ENCODE results near the gene KRT82.
A peak's percentile ranks its signal among the peaks of the same experiment; 100 is the strongest.

The KRT82 gene

DNA sequence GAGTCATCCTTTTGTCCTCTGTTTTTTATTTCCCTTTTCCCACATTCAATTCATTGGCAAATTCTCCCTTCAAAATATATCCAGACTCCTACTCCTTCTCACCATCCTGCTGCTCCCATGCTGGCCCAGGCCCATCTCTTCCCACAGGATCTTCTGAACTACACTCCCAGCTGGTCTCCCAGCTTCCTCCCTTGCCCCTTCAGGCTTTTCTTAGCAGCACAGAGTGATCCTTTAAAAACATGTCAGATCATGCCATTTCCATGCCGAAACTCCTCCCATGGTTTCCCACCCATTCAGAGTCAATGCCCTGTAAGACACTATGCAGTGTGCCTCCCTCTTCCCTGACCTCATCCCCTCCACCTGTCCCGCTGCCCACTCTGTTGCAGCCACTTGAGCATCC is 18.3 kb downstream of the KRT82 start:
- TF ChIP-seq, protein P1, sequence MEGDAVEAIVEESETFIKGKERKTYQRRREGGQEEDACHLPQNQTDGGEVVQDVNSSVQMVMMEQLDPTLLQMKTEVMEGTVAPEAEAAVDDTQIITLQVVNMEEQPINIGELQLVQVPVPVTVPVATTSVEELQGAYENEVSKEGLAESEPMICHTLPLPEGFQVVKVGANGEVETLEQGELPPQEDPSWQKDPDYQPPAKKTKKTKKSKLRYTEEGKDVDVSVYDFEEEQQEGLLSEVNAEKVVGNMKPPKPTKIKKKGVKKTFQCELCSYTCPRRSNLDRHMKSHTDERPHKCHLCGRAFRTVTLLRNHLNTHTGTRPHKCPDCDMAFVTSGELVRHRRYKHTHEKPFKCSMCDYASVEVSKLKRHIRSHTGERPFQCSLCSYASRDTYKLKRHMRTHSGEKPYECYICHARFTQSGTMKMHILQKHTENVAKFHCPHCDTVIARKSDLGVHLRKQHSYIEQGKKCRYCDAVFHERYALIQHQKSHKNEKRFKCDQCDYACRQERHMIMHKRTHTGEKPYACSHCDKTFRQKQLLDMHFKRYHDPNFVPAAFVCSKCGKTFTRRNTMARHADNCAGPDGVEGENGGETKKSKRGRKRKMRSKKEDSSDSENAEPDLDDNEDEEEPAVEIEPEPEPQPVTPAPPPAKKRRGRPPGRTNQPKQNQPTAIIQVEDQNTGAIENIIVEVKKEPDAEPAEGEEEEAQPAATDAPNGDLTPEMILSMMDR (conservative IDR thresholded peaks at IDR 0.05; ENCODE audit: control insufficient read depth, insufficient read depth, low read depth, low read length): no peak
- no peak overlapping the region for H3K4me3 ChIP-seq (ENCODE audit: control insufficient read depth, low read depth, low read length)

DNA sequence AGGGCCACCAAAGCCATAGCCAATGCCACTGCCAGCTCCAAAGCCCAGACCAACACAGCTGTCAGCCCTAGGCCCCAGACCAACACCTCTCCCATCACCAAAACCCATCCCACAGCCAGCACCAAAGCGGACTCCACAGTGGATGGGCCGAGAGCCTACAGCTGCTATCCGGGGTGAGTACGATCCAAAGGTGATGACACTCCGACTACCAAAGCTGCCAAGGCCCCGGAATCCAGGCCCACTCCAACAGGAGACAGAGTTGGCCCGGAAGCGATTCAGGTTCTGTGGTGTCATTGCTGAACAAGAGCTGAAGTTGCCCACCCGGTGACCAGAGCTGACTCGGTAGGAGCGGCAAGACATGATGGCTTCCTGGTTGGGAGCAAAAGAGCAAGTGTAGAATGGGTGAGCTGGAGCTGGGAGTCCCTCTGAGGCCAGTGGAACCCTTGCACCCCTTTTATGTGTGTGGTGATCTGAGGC is 20.9 kb downstream of the KRT82 start, which contains the start of gene KRT84:
TSS of gene KRT84 (minus strand) at position 427 of the 477 bp plus-strand sequence. CDS start at position 360, 67 bp downstream.
- TF ChIP-seq, protein P1 (conservative IDR thresholded peaks at IDR 0.05; ENCODE audit: control insufficient read depth, insufficient read depth, low read depth, low read length): no peak
- no peak for DNase-seq (ENCODE audit: low read depth)
- H3K4me3 ChIP-seq (ENCODE audit: control insufficient read depth, low read depth, low read length): no peak within 1 kb of the TSS

More for the DNA sequence above, 18.3 kb downstream of the KRT82 start:
- no peak for DNase-seq (ENCODE audit: low read depth)

DNA sequence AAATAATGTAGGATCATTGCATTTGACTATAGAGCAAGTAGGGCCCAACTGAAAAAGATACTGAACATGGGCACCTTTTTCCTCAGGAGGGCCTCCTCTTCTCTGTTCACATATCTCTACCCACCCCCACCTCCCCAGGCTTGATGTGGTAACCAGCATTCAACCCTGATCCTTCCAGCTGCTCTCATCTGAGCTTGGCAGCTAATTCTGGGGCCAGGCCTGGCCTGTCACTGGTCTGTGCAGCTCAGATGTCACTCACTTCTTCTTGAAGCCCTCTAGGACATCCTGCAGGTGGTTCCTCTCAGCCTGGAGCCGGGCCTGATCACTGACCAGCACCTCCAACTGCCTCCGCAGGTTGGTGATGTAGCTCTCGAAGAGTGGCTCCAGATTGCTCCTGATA is 22.8 kb downstream of the KRT82 start:
- DNase-seq (ENCODE audit: low read depth): no peak
- H3K4me3 ChIP-seq (ENCODE audit: control insufficient read depth, low read depth, low read length): no peak overlapping the region
- TF ChIP-seq, protein P1 (conservative IDR thresholded peaks at IDR 0.05; ENCODE audit: control insufficient read depth, insufficient read depth, low read depth, low read length): no peak

DNA sequence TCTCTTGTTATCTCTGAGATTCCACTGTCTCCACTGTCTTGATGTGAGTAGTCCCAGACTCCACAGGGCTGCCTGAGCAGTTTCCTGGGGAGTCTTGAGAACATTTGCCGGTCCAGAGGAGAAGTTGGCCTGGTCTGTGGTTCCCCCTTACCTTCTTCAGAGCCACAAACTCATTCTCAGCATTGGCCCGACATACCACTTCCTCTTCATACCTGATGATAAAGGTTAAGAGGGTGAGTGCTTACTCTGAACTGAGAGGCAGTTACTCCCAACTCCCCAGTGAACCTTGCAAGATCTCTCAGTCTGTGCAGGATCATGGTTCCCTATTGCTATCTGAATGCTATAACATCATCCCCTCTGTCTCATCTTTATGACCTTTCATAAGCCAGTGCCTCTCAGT is 23.3 kb downstream of the KRT82 start:
- no peak for DNase-seq (ENCODE audit: low read depth)
- TF ChIP-seq, protein P1 (conservative IDR thresholded peaks at IDR 0.05; ENCODE audit: control insufficient read depth, insufficient read depth, low read depth, low read length): no peak
- no peak overlapping the region for H3K4me3 ChIP-seq (ENCODE audit: control insufficient read depth, low read depth, low read length)

DNA sequence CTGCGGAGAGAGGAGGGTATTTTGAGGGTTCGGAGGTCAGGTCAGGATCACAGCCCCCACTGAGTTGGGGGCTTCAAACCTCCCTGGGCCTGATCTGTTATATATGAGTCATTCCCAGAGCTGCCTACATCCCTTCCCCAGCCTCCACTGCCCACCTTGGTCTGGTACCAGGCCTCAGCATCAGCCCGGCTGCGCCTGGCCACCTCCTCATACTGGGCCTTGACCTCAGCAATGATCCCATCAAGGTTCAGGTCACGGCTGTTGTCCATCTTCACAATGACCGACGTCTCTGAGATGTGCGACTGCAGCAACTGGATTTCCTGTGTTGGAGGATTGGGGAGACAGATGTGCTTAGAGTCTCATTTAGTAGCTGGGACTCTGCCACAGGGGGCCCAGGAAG is 24.9 kb downstream of the KRT82 start:
- no peak overlapping the region for H3K4me3 ChIP-seq (ENCODE audit: control insufficient read depth, low read depth, low read length)
- TF ChIP-seq, protein P1 (conservative IDR thresholded peaks at IDR 0.05; ENCODE audit: control insufficient read depth, insufficient read depth, low read depth, low read length): no peak
- DNase-seq (ENCODE audit: low read depth): no peak

DNA sequence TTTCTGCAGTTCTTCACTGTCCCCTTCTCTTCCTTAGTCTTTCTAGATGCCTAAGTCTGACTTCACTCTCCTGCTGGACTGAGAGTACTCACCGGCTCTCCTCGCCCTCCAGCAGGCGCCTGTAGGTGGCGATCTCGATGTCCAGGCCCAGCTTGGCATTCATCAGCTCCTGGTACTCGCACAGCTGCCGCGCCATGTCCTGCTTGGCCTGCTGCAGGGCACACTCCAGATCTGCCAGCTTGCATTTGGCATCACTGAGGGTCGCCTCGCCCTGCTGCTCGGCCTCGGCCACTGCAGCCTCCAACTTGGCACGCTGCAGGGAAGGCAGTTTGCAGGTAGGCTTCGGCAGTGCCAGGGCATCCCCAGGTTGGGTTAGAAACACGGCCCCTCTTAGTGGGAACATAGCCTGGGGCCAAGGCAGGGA is 25.9 kb downstream of the KRT82 start:
- DNase-seq (ENCODE audit: low read depth): peak; percentile 29
- TF ChIP-seq, protein P1 (conservative IDR thresholded peaks at IDR 0.05; ENCODE audit: control insufficient read depth, insufficient read depth, low read depth, low read length): peak; percentile 48
- no peak overlapping the region for H3K4me3 ChIP-seq (ENCODE audit: control insufficient read depth, low read depth, low read length)

DNA sequence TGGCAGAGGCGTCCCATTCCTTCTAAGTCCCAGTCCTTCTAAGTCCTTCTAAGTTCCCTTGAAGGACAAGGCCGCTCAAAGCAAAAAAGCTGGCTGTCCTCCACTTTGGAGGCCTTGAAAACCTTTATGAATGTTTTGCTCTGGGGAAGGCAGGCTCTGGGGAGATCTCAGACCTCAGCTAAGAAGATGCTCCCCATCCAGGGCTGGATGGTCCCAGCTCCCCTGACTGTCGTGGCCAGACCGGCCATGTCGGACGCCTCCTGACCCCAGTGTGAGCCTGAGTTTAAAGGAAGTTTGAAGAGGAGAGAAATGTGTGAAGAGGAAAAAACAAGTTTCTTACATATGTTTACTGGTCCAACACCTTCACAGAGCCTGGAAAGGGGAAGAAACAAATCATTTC is 26.6 kb downstream of the KRT82 start:
- DNase-seq (ENCODE audit: low read depth): no peak
- TF ChIP-seq, protein P1 (conservative IDR thresholded peaks at IDR 0.05; ENCODE audit: control insufficient read depth, insufficient read depth, low read depth, low read length): no peak
- no peak overlapping the region for H3K4me3 ChIP-seq (ENCODE audit: control insufficient read depth, low read depth, low read length)

All from fibroblast of mammary gland (primary cell).